ENCODE results near the gene CLPTM1. TPM values are rescaled to one million over a fixed set of nuclear protein-coding genes. Genes with fewer than 3 reads are reported as not detected.
A peak's percentile ranks its signal among the peaks of the same experiment; 100 is the strongest.

The CLPTM1 gene
- total RNA-seq, result 95.5 and 98.8 TPM in 2 replicates
- long read RNA-seq, partial matches to known transcripts, result 1 of 1 reads
- long read RNA-seq, other reads (novel, unspliced or antisense), result 0 of 1 reads

DNA sequence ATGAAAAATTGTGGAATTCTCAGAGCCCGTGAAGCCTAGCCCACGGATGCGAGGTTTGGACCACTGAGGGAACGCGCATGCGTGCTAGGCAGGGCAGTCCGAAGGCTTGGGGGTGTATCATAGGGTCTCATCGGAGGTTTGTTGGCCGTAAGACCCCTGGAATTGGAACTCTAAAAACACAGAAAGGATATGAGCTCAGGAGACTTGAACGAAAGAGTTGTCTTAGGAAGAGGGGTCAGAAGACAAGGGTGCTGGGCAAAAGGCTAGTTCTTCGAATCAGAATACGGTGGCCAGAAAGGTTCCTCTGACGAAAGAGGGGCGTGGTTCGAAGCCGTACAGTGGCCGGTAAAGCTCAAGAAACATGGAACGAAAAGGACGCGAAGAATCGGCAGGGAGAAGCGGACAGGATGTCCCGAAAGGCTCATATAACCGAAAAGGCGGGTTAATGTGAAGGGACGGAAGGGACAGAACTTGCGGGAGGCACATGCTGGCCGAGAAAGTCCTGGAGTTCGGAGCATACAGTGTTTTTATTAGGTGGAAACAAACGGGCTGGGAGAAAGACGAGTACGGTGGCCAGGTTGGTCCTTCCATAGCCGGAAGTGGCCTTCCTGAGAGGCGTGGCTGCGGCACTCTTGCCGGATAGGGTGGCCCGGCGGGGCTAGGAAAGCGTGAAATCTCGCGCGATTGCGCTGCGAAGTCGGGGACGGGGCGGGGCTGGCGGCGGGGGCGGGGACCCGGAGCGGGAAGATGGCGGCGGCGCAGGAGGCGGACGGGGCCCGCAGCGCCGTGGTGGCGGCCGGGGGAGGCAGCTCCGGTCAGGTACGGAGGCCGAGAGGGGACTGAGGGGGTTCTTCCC lies at the start of gene CLPTM1:
TSS of gene CLPTM1 (plus strand) at position 732 of the 856 bp plus-strand sequence. CDS start at position 748, 16 bp downstream.
- Mint-ChIP-seq H3K27ac (peak within 1 kb of the TSS; percentile 99), H3K4me1 (ENCODE audit: low read depth) (peaks cover 21% of the 10 kb centered on the region), H3K4me3 (ENCODE audit: low read depth) (peak within 1 kb of the TSS; percentile 98), H3K9me3 (ENCODE audit: low read depth) (no peaks in the 10 kb centered on the region), H3K27me3 (no peaks in the 10 kb centered on the region), H3K36me3 (ENCODE audit: insufficient read depth) (no peaks in the 10 kb centered on the region)
- no peak for TF ChIP-seq CTCF (IDR thresholded peaks at IDR 0.05; ENCODE audit: unreplicated experiment)
- DNase-seq (ENCODE audit: low spot score, unreplicated experiment), result peak; percentile 92

DNA sequence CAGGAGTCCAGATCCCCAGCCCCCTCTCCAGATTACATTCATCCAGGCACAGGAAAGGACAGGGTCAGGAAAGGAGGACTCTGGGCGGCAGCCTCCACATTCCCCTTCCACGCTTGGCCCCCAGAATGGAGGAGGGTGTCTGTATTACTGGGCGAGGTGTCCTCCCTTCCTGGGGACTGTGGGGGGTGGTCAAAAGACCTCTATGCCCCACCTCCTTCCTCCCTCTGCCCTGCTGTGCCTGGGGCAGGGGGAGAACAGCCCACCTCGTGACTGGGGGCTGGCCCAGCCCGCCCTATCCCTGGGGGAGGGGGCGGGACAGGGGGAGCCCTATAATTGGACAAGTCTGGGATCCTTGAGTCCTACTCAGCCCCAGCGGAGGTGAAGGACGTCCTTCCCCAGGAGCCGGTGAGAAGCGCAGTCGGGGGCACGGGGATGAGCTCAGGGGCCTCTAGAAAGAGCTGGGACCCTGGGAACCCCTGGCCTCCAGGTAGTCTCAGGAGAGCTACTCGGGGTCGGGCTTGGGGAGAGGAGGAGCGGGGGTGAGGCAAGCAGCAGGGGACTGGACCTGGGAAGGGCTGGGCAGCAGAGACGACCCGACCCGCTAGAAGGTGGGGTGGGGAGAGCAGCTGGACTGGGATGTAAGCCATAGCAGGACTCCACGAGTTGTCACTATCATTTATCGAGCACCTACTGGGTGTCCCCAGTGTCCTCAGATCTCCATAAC lies 49.6 kb upstream of the CLPTM1 start, which contains the start of gene APOE:
TSS of gene APOE (plus strand) at position 360 of the 724 bp plus-strand sequence. CDS start 829 bp downstream, outside the sequence.
- TF ChIP-seq CTCF (IDR thresholded peaks at IDR 0.05; ENCODE audit: unreplicated experiment), result no peak
- Mint-ChIP-seq H3K36me3 (ENCODE audit: insufficient read depth) (peaks cover 10% of the 10 kb centered on the region), H3K9me3 (ENCODE audit: low read depth) (no peaks in the 10 kb centered on the region), H3K27ac (peak within 1 kb of the TSS; percentile 95), H3K4me1 (ENCODE audit: low read depth) (peaks cover 16% of the 10 kb centered on the region), H3K4me3 (ENCODE audit: low read depth) (peak within 1 kb of the TSS; percentile 85), H3K27me3 (no peaks in the 10 kb centered on the region)
- no peak for DNase-seq (ENCODE audit: low spot score, unreplicated experiment)

DNA sequence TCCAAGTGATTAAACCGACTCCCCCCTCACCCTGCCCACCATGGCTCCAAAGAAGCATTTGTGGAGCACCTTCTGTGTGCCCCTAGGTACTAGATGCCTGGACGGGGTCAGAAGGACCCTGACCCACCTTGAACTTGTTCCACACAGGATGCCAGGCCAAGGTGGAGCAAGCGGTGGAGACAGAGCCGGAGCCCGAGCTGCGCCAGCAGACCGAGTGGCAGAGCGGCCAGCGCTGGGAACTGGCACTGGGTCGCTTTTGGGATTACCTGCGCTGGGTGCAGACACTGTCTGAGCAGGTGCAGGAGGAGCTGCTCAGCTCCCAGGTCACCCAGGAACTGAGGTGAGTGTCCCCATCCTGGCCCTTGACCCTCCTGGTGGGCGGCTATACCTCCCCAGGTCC lies 47.6 kb upstream of the CLPTM1 start:
- no peak overlapping the region for H3K4me3 Mint-ChIP-seq (ENCODE audit: low read depth)
- no peak for DNase-seq (ENCODE audit: low spot score, unreplicated experiment)
- H3K4me1 Mint-ChIP-seq (ENCODE audit: low read depth), result peaks cover 19% of the 10 kb centered on the region
- peaks cover 8% of the 10 kb centered on the region for H3K36me3 Mint-ChIP-seq (ENCODE audit: insufficient read depth)
- H3K27me3 Mint-ChIP-seq, result peaks cover 6% of the 10 kb centered on the region
- H3K27ac Mint-ChIP-seq, result no peak overlapping the region
- no peaks in the 10 kb centered on the region for H3K9me3 Mint-ChIP-seq (ENCODE audit: low read depth)
- TF ChIP-seq CTCF (IDR thresholded peaks at IDR 0.05; ENCODE audit: unreplicated experiment), result no peak

GRCh38 chr19:44908074-44908835 lies 46.9 kb upstream of the CLPTM1 start:
- Mint-ChIP-seq H3K36me3 (ENCODE audit: insufficient read depth) (peaks cover 7% of the 10 kb centered on the region), H3K27me3 (peaks cover 6% of the 10 kb centered on the region)
- no peak for TF ChIP-seq CTCF (IDR thresholded peaks at IDR 0.05; ENCODE audit: unreplicated experiment)

More at GRCh38 chr19:44908074-44908835, 46.9 kb upstream of the CLPTM1 start:
- Mint-ChIP-seq H3K9me3 (ENCODE audit: low read depth) (no peaks in the 10 kb centered on the region), H3K27ac (no peak overlapping the region), H3K4me1 (ENCODE audit: low read depth) (peaks cover 22% of the 10 kb centered on the region), H3K4me3 (ENCODE audit: low read depth) (no peak overlapping the region)
- DNase-seq (ENCODE audit: low spot score, unreplicated experiment), result no peak

Measured in progenitor cell of endocrine pancreas (in vitro differentiated cells).